K562 (cell line): Measurements from ENCODE around the gene ZNF169. TPM values are rescaled to one million over a fixed set of nuclear protein-coding genes. Genes with fewer than 3 reads are reported as not detected.

Experiments used
- ATF1 ChIP-seq, 2 experiments: fragments of 450-650 bp in 1 of 2; IDR thresholded peaks; 2 replicates each; pipeline ENCODE4 v1.6.1; 2016; ENCODE audit warnings: missing compliant biosample characterization in 1 of 2, missing genetic modification characterization in 1 of 2
- CHD2 ChIP-seq: IDR thresholded peaks from 2 replicates; pipeline ENCODE4 v1.6.1; 2011; ENCODE audit warnings: low read depth, low read length
- MEF2A ChIP-seq: IDR thresholded peaks from 2 replicates; pipeline ENCODE4 v1.6.1; 2011; ENCODE audit warnings: low read depth, mild to moderate bottlenecking, low read length, moderate library complexity; ENCODE audit not compliant: control insufficient read depth
- MEF2D ChIP-seq: conservative IDR thresholded peaks from 2 replicates; pipeline ENCODE4 v1.6.1; 2016; ENCODE audit warnings: low read depth, missing genetic modification characterization, missing compliant biosample characterization
- MXI1 ChIP-seq: IDR thresholded peaks from 2 replicates; pipeline ENCODE4 v1.6.1; 2011; ENCODE audit warnings: low read depth, mild to moderate bottlenecking, improper control_type of control experiment, low read length
- POU5F1 ChIP-seq: fragments of 150-350 bp; IDR thresholded peaks from 2 replicates; pipeline ENCODE4 v1.6.1; 2014; ENCODE audit warnings: borderline replicate concordance, low read length, low read depth, mild to moderate bottlenecking; ENCODE audit not compliant: partially characterized antibody
- RBM39 ChIP-seq: fragments of 200-400 bp; formaldehyde crosslinking; optimal IDR thresholded peaks from 2 replicates; pipeline ENCODE3; 2018; ENCODE audit warnings: low read depth, low read length
- RCOR1 ChIP-seq, 2 experiments: IDR thresholded peaks; 2 replicates each; pipeline ENCODE4 v1.6.1; 2012; ENCODE audit warnings: low read depth in 2 of 2, low read length in 2 of 2, borderline replicate concordance in 1 of 2, improper control_type of control experiment in 1 of 2
- SMARCA5 ChIP-seq: fragments of 450-650 bp; IDR thresholded peaks from 2 replicates; pipeline ENCODE4 v1.6.1; 2016
- STAG1 ChIP-seq: sonication (generic); formaldehyde crosslinking; IDR thresholded peaks from 2 replicates; pipeline ENCODE4 v1.5.0; 2020; ENCODE audit warnings: missing genetic modification reagents, borderline replicate concordance
- polyA plus RNA-seq, 8 experiments: library from polyadenylated mRNA; depleted of rRNA in 4 of 8; stranded (reverse) in 5 of 8; unstranded in 3 of 8; fragments of >200 nt; fragmentation: Nextera tagmentation in 2 of 8; fragmentation: Illumina TruSeq in 1 of 8; extraction: Ambion mirVana in 2 of 8; extraction: Trizol in 1 of 8; gene quantifications; 2 replicates each; pipeline versions ENCODE4 v1.2.1 to v1.2.3, GENCODE V29; 2011 to 2014; ENCODE audit warnings: inconsistent platforms in 1 of 8, missing spikeins in 1 of 8
- total RNA-seq, 7 experiments: library from RNA; depleted of rRNA in 6 of 7; stranded (reverse); fragments of >200 nt in 6 of 7; fragmentation: Illumina TruSeq in 2 of 7; extraction: Trizol in 2 of 7; gene quantifications; 2 replicates each; pipeline versions ENCODE4 v1.2.1 to v1.2.3, GENCODE V29; 2011 to 2021; ENCODE audit warnings: low replicate concordance in 1 of 7
- TF ChIP-seq, protein P1 (sequence below), 2 experiments: IDR thresholded peaks; 2 replicates each; pipeline ENCODE4 v1.6.1; 2011; ENCODE audit warnings: borderline replicate concordance in 1 of 2, control low read depth in 1 of 2, low read depth in 1 of 2, low read length in 1 of 2, mild to moderate bottlenecking in 1 of 2, mixed read lengths in 1 of 2, moderate library complexity in 1 of 2; ENCODE audit not compliant: insufficient read depth in 1 of 2, insufficient read length in 1 of 2, poor library complexity in 1 of 2, severe bottlenecking in 1 of 2; ENCODE audit errors: extremely low read depth in 1 of 2
- TF ChIP-seq, protein P2 (sequence below): fragments of 450-650 bp; IDR thresholded peaks from 2 replicates; pipeline ENCODE4 v1.7.1; 2018; ENCODE audit warnings: mild to moderate bottlenecking, low read depth; ENCODE audit not compliant: partially characterized antibody
- TF ChIP-seq, protein P3 (sequence below): fragments of 200-400 bp; formaldehyde crosslinking; IDR thresholded peaks from 2 replicates; pipeline ENCODE4 v1.6.1; 2017; ENCODE audit warnings: mild to moderate bottlenecking, low read depth, low read length, moderate library complexity
- TF ChIP-seq, protein P4 (sequence below): fragments of 250-450 bp; sonication (Bioruptor Pico); IDR thresholded peaks from 2 replicates; pipeline ENCODE4 v1.8.0; 2022; ENCODE audit warnings: moderate library complexity, mild to moderate bottlenecking, inconsistent platforms

Gene ZNF169
- total and polyA plus RNA-seq, 9 of the 15 experiments (the other 6 are each of a cell fraction or from before 2014, with no cell fraction given) = 2.0 to 16.2 (median 5.6) TPM

DNA sequence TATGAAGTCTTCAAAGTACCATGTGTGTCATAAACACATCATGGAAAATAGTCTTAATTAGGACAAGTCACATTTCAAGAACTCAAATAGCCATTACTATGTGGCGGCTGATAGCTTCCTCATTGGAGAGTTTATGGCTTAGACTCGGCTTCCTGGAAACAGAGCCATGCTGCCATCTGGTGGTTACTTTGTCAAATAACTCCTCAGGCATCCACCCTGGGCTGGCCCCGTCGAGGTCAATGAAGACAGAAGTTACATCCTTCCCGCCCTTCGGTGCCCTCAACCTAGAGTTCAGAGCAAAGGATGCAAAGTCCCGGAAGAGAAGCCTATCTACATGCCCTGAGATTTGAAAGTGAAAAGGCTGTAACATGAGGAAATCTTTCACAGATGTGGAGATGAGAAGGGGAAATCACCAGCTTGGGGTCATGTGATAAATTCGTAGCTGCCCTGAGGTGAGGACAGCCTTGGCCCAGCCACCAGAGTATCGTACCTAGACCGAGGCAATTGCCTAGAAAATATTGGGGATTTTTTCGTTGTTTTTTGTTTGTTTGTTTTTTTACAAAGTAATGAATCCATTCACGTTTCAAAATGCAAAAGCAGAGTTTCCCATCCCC lies 45.5 kb upstream of the ZNF169 start (continued):
- TF ChIP-seq, protein P1, sequence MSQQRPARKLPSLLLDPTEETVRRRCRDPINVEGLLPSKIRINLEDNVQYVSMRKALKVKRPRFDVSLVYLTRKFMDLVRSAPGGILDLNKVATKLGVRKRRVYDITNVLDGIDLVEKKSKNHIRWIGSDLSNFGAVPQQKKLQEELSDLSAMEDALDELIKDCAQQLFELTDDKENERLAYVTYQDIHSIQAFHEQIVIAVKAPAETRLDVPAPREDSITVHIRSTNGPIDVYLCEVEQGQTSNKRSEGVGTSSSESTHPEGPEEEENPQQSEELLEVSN (IDR thresholded peaks at IDR 0.05; ENCODE audit: borderline replicate concordance in 1 of 2, extremely low read depth in 1 of 2, insufficient read depth in 1 of 2, insufficient read length in 1 of 2, low read depth in 1 of 2, low read length in 1 of 2, poor library complexity in 1 of 2, severe bottlenecking in 1 of 2) = peak in 1 of 2 experiments; percentile 37
- TF ChIP-seq MXI1 = no peak
- no peak for TF ChIP-seq ATF1 (CRISPR knock-in tag; IDR thresholded peaks at IDR 0.05)
- 0 out of 2 replicates have a peak, but pooled peaks have one; percentile 31 for TF ChIP-seq ATF1 (tag; IDR thresholded peaks at IDR 0.05)
- TF ChIP-seq, protein P2, sequence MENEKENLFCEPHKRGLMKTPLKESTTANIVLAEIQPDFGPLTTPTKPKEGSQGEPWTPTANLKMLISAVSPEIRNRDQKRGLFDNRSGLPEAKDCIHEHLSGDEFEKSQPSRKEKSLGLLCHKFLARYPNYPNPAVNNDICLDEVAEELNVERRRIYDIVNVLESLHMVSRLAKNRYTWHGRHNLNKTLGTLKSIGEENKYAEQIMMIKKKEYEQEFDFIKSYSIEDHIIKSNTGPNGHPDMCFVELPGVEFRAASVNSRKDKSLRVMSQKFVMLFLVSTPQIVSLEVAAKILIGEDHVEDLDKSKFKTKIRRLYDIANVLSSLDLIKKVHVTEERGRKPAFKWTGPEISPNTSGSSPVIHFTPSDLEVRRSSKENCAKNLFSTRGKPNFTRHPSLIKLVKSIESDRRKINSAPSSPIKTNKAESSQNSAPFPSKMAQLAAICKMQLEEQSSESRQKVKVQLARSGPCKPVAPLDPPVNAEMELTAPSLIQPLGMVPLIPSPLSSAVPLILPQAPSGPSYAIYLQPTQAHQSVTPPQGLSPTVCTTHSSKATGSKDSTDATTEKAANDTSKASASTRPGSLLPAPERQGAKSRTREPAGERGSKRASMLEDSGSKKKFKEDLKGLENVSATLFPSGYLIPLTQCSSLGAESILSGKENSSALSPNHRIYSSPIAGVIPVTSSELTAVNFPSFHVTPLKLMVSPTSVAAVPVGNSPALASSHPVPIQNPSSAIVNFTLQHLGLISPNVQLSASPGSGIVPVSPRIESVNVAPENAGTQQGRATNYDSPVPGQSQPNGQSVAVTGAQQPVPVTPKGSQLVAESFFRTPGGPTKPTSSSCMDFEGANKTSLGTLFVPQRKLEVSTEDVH = peak; percentile 57
- TF ChIP-seq, protein P3, sequence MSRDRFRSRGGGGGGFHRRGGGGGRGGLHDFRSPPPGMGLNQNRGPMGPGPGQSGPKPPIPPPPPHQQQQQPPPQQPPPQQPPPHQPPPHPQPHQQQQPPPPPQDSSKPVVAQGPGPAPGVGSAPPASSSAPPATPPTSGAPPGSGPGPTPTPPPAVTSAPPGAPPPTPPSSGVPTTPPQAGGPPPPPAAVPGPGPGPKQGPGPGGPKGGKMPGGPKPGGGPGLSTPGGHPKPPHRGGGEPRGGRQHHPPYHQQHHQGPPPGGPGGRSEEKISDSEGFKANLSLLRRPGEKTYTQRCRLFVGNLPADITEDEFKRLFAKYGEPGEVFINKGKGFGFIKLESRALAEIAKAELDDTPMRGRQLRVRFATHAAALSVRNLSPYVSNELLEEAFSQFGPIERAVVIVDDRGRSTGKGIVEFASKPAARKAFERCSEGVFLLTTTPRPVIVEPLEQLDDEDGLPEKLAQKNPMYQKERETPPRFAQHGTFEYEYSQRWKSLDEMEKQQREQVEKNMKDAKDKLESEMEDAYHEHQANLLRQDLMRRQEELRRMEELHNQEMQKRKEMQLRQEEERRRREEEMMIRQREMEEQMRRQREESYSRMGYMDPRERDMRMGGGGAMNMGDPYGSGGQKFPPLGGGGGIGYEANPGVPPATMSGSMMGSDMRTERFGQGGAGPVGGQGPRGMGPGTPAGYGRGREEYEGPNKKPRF = no peak
- TF ChIP-seq STAG1 (CRISPR knock-in tag) = peak; percentile 88; the same call in 1 of the 2 replicates
- peak in 1 of 2 experiments; percentile 40; a peak in 1 of 4 replicates for TF ChIP-seq RCOR1 (IDR thresholded peaks at IDR 0.05; ENCODE audit: borderline replicate concordance in 1 of 2, low read depth in 2 of 2, low read length in 2 of 2)
- no peak for TF ChIP-seq CHD2
- no peak for TF ChIP-seq POU5F1
- TF ChIP-seq, protein P4, sequence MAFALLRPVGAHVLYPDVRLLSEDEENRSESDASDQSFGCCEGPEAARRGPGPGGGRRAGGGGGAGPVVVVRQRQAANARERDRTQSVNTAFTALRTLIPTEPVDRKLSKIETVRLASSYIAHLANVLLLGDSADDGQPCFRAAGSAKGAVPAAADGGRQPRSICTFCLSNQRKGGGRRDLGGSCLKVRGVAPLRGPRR (CRISPR knock-in tag) = no peak
- TF ChIP-seq MEF2A = no peak
- no peak for TF ChIP-seq SMARCA5
- no peak for TF ChIP-seq RBM39
- no peak for TF ChIP-seq MEF2D
